Smooth muscle cell (in vitro differentiated cells): ENCODE results near the gene SLC25A19. TPM values are rescaled to one million over a fixed set of nuclear protein-coding genes. Genes with fewer than 3 reads are reported as not detected.

Source experiments
- DNase-seq: peaks from one replicate; lab custom pipeline; 2025; ENCODE audit not compliant: unreplicated experiment; lab: John Stamatoyannopoulos, UW
- H2AFZ ChIP-seq: fragments of 200-600 bp; sonication (generic); 2 replicates; pipeline ENCODE4 v1.6.0; 2016; ENCODE audit warnings: antibody characterized with exemption, low read depth, mild to moderate bottlenecking
- H3F3A ChIP-seq: fragments of 200-600 bp; sonication (generic); 2 replicates; pipeline ENCODE4 v1.6.0; 2017; ENCODE audit warnings: antibody characterized with exemption, low read depth
- H3K27ac ChIP-seq: fragments of 200-600 bp; sonication (generic); 2 replicates; pipeline ENCODE4 v1.5.1; 2016; ENCODE audit warnings: low read depth, mild to moderate bottlenecking
- H3K27me3 ChIP-seq: fragments of 200-600 bp; sonication (generic); 2 replicates; pipeline ENCODE4 v1.6.1; 2016; ENCODE audit warnings: low read depth, mild to moderate bottlenecking
- H3K36me3 ChIP-seq: fragments of 200-600 bp; sonication (generic); 2 replicates; pipeline ENCODE4 v1.5.1; 2016; ENCODE audit warnings: low read depth
- H3K4me1 ChIP-seq: fragments of 200-600 bp; sonication (generic); 2 replicates; pipeline ENCODE4 v1.5.1; 2016; ENCODE audit warnings: low read depth
- H3K4me2 ChIP-seq: fragments of 200-600 bp; sonication (generic); 2 replicates; pipeline ENCODE4 v1.6.0; 2016; ENCODE audit warnings: mild to moderate bottlenecking
- H3K4me3 ChIP-seq: fragments of 200-600 bp; sonication (generic); 2 replicates; pipeline ENCODE4 v1.5.1; 2016; ENCODE audit warnings: mild to moderate bottlenecking
- H3K79me2 ChIP-seq: fragments of 200-600 bp; sonication (generic); 2 replicates; pipeline ENCODE4 v1.6.0; 2016; ENCODE audit warnings: low read depth, mild to moderate bottlenecking
- H3K9ac ChIP-seq: fragments of 200-600 bp; sonication (generic); 2 replicates; pipeline ENCODE4 v1.6.0; 2016; ENCODE audit warnings: low read depth
- H3K9me3 ChIP-seq: fragments of 200-600 bp; sonication (generic); replicated peaks from 2 replicates; pipeline ENCODE4 v1.5.1; 2016; ENCODE audit warnings: low read depth
- H4K20me1 ChIP-seq: fragments of 200-600 bp; sonication (generic); 2 replicates; pipeline ENCODE4 v1.6.0; 2016; ENCODE audit warnings: low read depth
- CTCF ChIP-seq: fragments of 200-600 bp; sonication (generic); IDR thresholded peaks from 2 replicates; pipeline ENCODE4 v1.5.1; 2017; ENCODE audit warnings: borderline replicate concordance, mild to moderate bottlenecking, antibody characterized with exemption; ENCODE audit not compliant: insufficient read depth, poor library complexity, severe bottlenecking
- WGBS: methylation state at CpG from one replicate; pipeline ENCODE4 v1.1.7; 2016; ENCODE audit warnings: low lambda C conversion rate; 5-methylcytosine and 5-hydroxymethylcytosine counted together
- polyA plus RNA-seq: library from polyadenylated mRNA; unstranded; fragments of >200 nt; fragmentation: Nextera tagmentation; extraction: Ambion mirVana; gene quantifications from 2 replicates; pipeline ENCODE4 v1.2.1, GENCODE V29; 2016
- total RNA-seq: library from RNA; depleted of rRNA; stranded (reverse); fragments of >200 nt; gene quantifications from 2 replicates; pipeline ENCODE4 v1.2.3, GENCODE V29; 2014

The SLC25A19 gene
- total and polyA plus RNA-seq, 2 experiments from 2014 or later = 1.9 to 3.6 TPM

DNA sequence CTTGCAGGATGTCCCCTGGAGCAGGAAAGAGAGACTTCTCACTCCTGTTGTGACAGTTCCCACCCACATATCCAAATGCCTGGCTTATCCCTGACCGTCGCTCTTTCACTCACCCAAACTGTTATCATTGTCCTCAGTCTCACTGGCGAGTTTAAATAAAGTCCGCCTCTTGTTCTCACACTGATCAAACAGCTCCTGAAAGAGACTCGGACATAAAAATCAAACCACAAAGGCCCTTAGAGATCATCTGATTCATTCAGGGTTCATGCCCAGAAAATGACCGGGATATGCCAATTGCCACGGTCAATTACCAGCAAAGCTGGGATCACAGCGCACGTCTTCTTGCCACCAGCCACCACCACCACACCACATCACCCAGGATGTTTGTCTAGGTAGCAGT, 47.7 kb downstream of the SLC25A19 start:
- peaks cover under 1% of the 10 kb centered on the region for H3K79me2 ChIP-seq
- H3K9me3 ChIP-seq = no peaks in the 10 kb centered on the region
- H3K27ac ChIP-seq = no peak overlapping the region
- no peak overlapping the region for H3K9ac ChIP-seq
- H3F3A ChIP-seq = peaks cover 8% of the 10 kb centered on the region
- DNase-seq = no peak
- peaks cover 11% of the 10 kb centered on the region for H4K20me1 ChIP-seq
- no peaks in the 10 kb centered on the region for H3K36me3 ChIP-seq
- H3K4me1 ChIP-seq = no peaks in the 10 kb centered on the region
- H3K27me3 ChIP-seq = no peaks in the 10 kb centered on the region
- H3K4me3 ChIP-seq = no peak overlapping the region
- 94% methylated on average over 9 of the region's 9 CpGs for WGBS
- TF ChIP-seq CTCF = no peak
- H3K4me2 ChIP-seq = no peak overlapping the region
- no peak overlapping the region for H2AFZ ChIP-seq

GRCh38 chr17:75241143-75241430, 48.1 kb downstream of the SLC25A19 start:
- DNase-seq = no peak
- no peak overlapping the region for H3K4me2 ChIP-seq
- H3K27ac ChIP-seq = no peak overlapping the region
- peaks cover 10% of the 10 kb centered on the region for H4K20me1 ChIP-seq
- peaks cover 8% of the 10 kb centered on the region for H3F3A ChIP-seq
- no peaks in the 10 kb centered on the region for H3K36me3 ChIP-seq
- H3K79me2 ChIP-seq = no peaks in the 10 kb centered on the region
- no peak for TF ChIP-seq CTCF
- H3K9me3 ChIP-seq = no peaks in the 10 kb centered on the region
- no peak overlapping the region for H3K9ac ChIP-seq
- 91% methylated on average over 7 of the region's 7 CpGs for WGBS
- no peaks in the 10 kb centered on the region for H3K4me1 ChIP-seq
- H2AFZ ChIP-seq = no peak overlapping the region
- H3K4me3 ChIP-seq = no peak overlapping the region
- H3K27me3 ChIP-seq = no peaks in the 10 kb centered on the region

- Histone ChIP-seq H3K79me2 (no peaks in the 10 kb centered on the region), H3K4me3 (no peak overlapping the region), H3K27me3 (no peaks in the 10 kb centered on the region), H3K27ac (no peak overlapping the region), H3K36me3 (no peaks in the 10 kb centered on the region), H3K4me1 (no peaks in the 10 kb centered on the region), H4K20me1 (peaks cover 7% of the 10 kb centered on the region), H3K9me3 (no peaks in the 10 kb centered on the region), H2AFZ (no peak overlapping the region), H3K9ac (no peak overlapping the region), H3F3A (peaks cover 8% of the 10 kb centered on the region), H3K4me2 (no peak overlapping the region)
- peak; percentile 45 for TF ChIP-seq CTCF
- 75% methylated on average over 23 of the region's 23 CpGs for WGBS
- no peak for DNase-seq
These were observed 48.7 kb downstream of the SLC25A19 start for GRCh38 chr17:75240394-75241142.

- no peak overlapping the region for H3K4me3 ChIP-seq
- WGBS = 98% methylated on average over 18 of the region's 23 CpGs
- H3K9ac ChIP-seq = no peak overlapping the region
- no peak for TF ChIP-seq CTCF
- H3K79me2 ChIP-seq = no peaks in the 10 kb centered on the region
- peaks cover 8% of the 10 kb centered on the region for H3F3A ChIP-seq
- H3K36me3 ChIP-seq = no peaks in the 10 kb centered on the region
- H4K20me1 ChIP-seq = peaks cover 7% of the 10 kb centered on the region
- H2AFZ ChIP-seq = no peak overlapping the region
- no peaks in the 10 kb centered on the region for H3K9me3 ChIP-seq
- no peaks in the 10 kb centered on the region for H3K27me3 ChIP-seq
- no peak overlapping the region for H3K4me2 ChIP-seq
- no peaks in the 10 kb centered on the region for H3K4me1 ChIP-seq
- no peak for DNase-seq
- H3K27ac ChIP-seq = no peak overlapping the region
These were observed 49.3 kb downstream of the SLC25A19 start for GRCh38 chr17:75239778-75240393.
